ENCODE measurements around the gene KCNG2.
"Not testable (repeated sequence)": the region's sequence is repeated elsewhere in the genome, so short reads cannot be mapped to it uniquely, and the experiment has no call there.

DNA sequence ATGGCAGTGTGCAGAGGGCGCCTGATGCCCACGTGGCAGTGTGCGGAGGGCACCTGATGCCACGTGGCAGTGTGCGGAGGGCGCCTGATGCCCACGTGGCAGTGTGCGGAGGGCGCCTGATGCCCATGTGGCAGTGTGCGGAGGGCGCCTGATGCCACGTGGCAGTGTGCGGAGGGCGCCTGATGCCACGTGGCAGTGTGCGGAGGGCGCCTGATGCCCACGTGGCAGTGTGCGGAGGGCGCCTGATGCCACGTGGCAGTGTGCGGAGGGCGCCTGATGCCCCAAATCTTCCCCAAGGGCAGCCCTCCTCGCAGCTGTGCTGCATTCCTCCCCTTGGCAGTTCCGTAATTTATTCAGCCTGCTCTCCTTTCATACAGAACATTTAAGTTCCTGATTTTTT is 80.5 kb downstream of the KCNG2 start:
- TF ChIP-seq, protein P1, sequence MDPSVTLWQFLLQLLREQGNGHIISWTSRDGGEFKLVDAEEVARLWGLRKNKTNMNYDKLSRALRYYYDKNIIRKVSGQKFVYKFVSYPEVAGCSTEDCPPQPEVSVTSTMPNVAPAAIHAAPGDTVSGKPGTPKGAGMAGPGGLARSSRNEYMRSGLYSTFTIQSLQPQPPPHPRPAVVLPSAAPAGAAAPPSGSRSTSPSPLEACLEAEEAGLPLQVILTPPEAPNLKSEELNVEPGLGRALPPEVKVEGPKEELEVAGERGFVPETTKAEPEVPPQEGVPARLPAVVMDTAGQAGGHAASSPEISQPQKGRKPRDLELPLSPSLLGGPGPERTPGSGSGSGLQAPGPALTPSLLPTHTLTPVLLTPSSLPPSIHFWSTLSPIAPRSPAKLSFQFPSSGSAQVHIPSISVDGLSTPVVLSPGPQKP (IDR thresholded peaks at IDR 0.05; ENCODE audit: borderline replicate concordance, low read depth, low read length): not testable (repeated sequence)
- TF ChIP-seq, protein P2, sequence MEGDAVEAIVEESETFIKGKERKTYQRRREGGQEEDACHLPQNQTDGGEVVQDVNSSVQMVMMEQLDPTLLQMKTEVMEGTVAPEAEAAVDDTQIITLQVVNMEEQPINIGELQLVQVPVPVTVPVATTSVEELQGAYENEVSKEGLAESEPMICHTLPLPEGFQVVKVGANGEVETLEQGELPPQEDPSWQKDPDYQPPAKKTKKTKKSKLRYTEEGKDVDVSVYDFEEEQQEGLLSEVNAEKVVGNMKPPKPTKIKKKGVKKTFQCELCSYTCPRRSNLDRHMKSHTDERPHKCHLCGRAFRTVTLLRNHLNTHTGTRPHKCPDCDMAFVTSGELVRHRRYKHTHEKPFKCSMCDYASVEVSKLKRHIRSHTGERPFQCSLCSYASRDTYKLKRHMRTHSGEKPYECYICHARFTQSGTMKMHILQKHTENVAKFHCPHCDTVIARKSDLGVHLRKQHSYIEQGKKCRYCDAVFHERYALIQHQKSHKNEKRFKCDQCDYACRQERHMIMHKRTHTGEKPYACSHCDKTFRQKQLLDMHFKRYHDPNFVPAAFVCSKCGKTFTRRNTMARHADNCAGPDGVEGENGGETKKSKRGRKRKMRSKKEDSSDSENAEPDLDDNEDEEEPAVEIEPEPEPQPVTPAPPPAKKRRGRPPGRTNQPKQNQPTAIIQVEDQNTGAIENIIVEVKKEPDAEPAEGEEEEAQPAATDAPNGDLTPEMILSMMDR (conservative IDR thresholded peaks at IDR 0.05; ENCODE audit: low read depth, low read length): not testable (repeated sequence)
- TF ChIP-seq POLR2A, MAFK, RFX5 (IDR thresholded peaks at IDR 0.05; ENCODE audit: low read depth, low read length): not testable (repeated sequence)

Measured in IMR-90 (cell line).